GM23248 (cell line): Measurements from ENCODE around the gene HAPLN2. TPM values are rescaled to one million over a fixed set of nuclear protein-coding genes. Genes with fewer than 3 reads are reported as not detected.

Experiments used
- DNase-seq: peaks from one replicate; pipeline ENCODE4 v3.0.0-alpha.2; 2015
- H2AFZ ChIP-seq: fragments of 200-600 bp; sonication (generic); 2 replicates; pipeline ENCODE4 v1.6.1; 2016; ENCODE audit warnings: antibody characterized with exemption
- H3F3A ChIP-seq: fragments of 200-600 bp; sonication (generic); 2 replicates; pipeline ENCODE4 v1.6.1; 2016; ENCODE audit warnings: mild to moderate bottlenecking, antibody characterized with exemption, mixed run types; ENCODE audit not compliant: insufficient read depth
- H3K27ac ChIP-seq: fragments of 200-600 bp; sonication (generic); 2 replicates; pipeline ENCODE4 v1.5.1; 2016; ENCODE audit warnings: mild to moderate bottlenecking
- H3K27me3 ChIP-seq: fragments of 200-600 bp; sonication (generic); replicated peaks from 2 replicates; pipeline ENCODE4 v1.6.1; 2016; ENCODE audit warnings: mild to moderate bottlenecking; ENCODE audit not compliant: insufficient read depth
- H3K36me3 ChIP-seq: fragments of 200-600 bp; sonication (generic); 2 replicates; pipeline ENCODE4 v1.6.1; 2016; ENCODE audit warnings: low read depth, mild to moderate bottlenecking
- H3K4me1 ChIP-seq: fragments of 200-600 bp; sonication (generic); 2 replicates; pipeline ENCODE4 v1.6.1; 2016; ENCODE audit warnings: mild to moderate bottlenecking; ENCODE audit not compliant: insufficient read depth
- H3K4me2 ChIP-seq: fragments of 200-600 bp; sonication (generic); one replicate; pipeline ENCODE4 v1.6.1; 2016; ENCODE audit warnings: mild to moderate bottlenecking; ENCODE audit not compliant: unreplicated experiment
- H3K4me3 ChIP-seq: fragments of 200-600 bp; sonication (generic); 2 replicates; pipeline ENCODE4 v1.5.1; 2016; ENCODE audit warnings: mild to moderate bottlenecking
- H3K79me2 ChIP-seq: fragments of 200-600 bp; sonication (generic); 2 replicates; pipeline ENCODE4 v1.6.1; 2016; ENCODE audit warnings: mild to moderate bottlenecking; ENCODE audit not compliant: insufficient read depth
- H3K9ac ChIP-seq: fragments of 200-600 bp; sonication (generic); 2 replicates; pipeline ENCODE4 v1.6.1; 2016; ENCODE audit warnings: mild to moderate bottlenecking
- H3K9me2 ChIP-seq: fragments of 200-600 bp; sonication (generic); 2 replicates; pipeline ENCODE4 v1.6.1; 2016; ENCODE audit warnings: mixed run types, mild to moderate bottlenecking, moderate library complexity; ENCODE audit not compliant: insufficient read depth
- H3K9me3 ChIP-seq: fragments of 200-600 bp; sonication (generic); one replicate; pipeline ENCODE4 v1.6.1; 2017; ENCODE audit warnings: low read depth
- H4K20me1 ChIP-seq: fragments of 200-600 bp; sonication (generic); 2 replicates; pipeline ENCODE4 v1.6.0; 2016; ENCODE audit not compliant: insufficient read depth
- EZH2 ChIP-seq: fragments of 200-600 bp; sonication (generic); IDR thresholded peaks from 2 replicates; pipeline ENCODE4 v1.6.1; 2018; ENCODE audit warnings: antibody characterized with exemption, mild to moderate bottlenecking; ENCODE audit not compliant: insufficient read depth, poor library complexity, severe bottlenecking
- EZH2phosphoT487 ChIP-seq: fragments of 200-600 bp; sonication (generic); IDR thresholded peaks from 2 replicates; pipeline ENCODE4 v1.6.1; 2018; ENCODE audit warnings: antibody characterized with exemption, moderate library complexity, mild to moderate bottlenecking, low read depth; ENCODE audit not compliant: insufficient read depth
- WGBS, 2 experiments: methylation state at CpG; one replicate each; pipeline ENCODE4 v1.1.6; 2015 to 2017; ENCODE audit warnings: low lambda C conversion rate in 2 of 2, low coverage in 1 of 2; ENCODE audit errors: missing lambda C conversion rate in 2 of 2; 5-methylcytosine and 5-hydroxymethylcytosine counted together
- in situ Hi-C: fragments of 300-500 bp; cut with MboI; formaldehyde crosslinking; loops from 2 replicates; pipeline ENCODE4 v1.15.0; 2020
- polyA plus RNA-seq: library from polyadenylated mRNA; unstranded; fragments of >200 nt; fragmentation: Nextera tagmentation; extraction: Ambion mirVana; gene quantifications from 2 replicates; pipeline ENCODE4 v1.2.1, GENCODE V29; 2016
- total RNA-seq: library from RNA; depleted of rRNA; stranded (reverse); fragments of >200 nt; shearing (Covaris generic); gene quantifications from 2 replicates; pipeline ENCODE4 v1.2.3, GENCODE V29; 2014

The HAPLN2 gene
- total and polyA plus RNA-seq, 2 experiments from 2014 or later = not detected

DNA sequence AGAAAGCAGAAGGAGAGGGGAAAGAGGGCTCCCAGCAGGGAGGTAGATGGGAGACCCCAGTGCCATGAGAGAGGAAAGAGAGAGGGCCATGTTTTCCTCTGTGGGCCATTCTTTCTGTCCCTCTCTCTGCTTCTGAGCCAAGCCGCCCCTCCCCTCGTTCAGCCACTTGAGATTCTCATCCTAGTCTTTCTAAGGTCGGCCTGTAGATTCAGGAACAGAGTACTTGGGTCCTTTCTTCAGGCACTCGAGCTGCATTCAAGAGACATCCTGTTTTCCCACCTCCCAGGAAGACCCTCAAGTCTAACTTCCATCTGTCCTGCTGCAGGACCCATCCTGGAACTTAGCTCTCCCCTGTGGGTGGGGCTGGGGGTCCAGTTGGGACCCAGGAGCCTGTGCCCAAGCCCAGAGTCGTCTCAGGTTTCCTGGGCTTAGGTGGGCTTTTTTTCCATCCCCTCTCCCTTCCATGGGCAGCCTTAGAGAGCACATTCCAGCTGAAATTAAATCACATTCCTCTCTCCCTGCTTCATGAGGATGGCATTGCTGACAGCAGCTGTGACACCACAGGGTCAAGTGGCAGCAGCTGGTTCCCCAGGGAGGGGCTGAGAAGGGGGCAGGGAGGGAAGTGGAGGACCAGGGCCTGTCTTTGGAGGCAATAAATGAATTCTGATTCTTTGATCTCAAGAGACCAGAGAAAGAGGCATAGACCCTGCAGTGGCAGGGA, 45.0 kb downstream of the HAPLN2 start:
- in situ Hi-C loops = no loop called here
- no peaks in the 10 kb centered on the region for H3K9me3 ChIP-seq
- no peak overlapping the region for H3K4me3 ChIP-seq
- TF ChIP-seq EZH2phosphoT487 (no peak), EZH2 (no peak)
- 74 to 81% methylated on average over 5 of the region's 5 CpGs for WGBS, 2 experiments
- no peak overlapping the region for H3K27ac ChIP-seq
- H3F3A ChIP-seq = peaks cover 25% of the 10 kb centered on the region
- H3K79me2 ChIP-seq = no peaks in the 10 kb centered on the region
- no peak overlapping the region for H3K4me2 ChIP-seq
- no peak overlapping the region for H3K9ac ChIP-seq
- no peaks in the 10 kb centered on the region for H4K20me1 ChIP-seq
- peaks cover 53% of the 10 kb centered on the region for H3K4me1 ChIP-seq
- no peaks in the 10 kb centered on the region for H3K27me3 ChIP-seq
- H2AFZ ChIP-seq = no peak overlapping the region
- DNase-seq = peak; percentile 32
- H3K9me2 ChIP-seq = no peaks in the 10 kb centered on the region
- H3K36me3 ChIP-seq = no peaks in the 10 kb centered on the region

DNA sequence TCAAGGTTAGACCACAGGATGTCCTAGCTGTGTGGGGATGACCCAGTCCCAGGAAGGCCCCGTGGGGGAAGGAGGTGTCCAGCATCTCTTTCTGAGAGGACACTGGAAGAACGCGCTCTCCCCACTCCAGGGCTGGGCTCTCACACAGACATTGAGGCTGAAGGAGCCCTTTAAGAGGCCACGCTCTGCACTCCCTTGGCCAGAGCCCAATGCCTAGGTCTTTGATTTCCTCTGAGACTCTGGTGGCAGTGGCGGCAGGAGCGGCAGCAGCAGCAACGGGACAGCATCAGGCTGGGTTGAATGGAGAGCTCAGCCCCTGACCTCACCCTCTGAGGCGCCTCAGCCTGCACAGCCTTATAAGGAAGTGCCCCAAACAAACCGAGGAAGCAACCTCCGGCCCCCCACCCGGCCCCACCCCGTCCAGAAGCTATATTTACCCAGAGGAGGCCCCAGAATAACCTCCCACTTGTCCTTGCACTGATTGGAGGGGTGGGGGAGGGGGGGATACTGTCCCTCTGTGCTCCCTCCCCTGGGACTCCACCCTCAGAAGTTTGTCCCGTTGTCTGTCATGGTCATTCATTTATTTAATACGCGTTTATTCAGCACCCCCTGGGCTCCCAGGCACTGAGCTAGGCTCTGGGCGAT, 45.7 kb downstream of the HAPLN2 start:
- Histone ChIP-seq H3K9me2 (no peaks in the 10 kb centered on the region), H3K79me2 (no peaks in the 10 kb centered on the region), H3K4me1 (peaks cover 46% of the 10 kb centered on the region), H3K9ac (no peak overlapping the region), H3K4me3 (no peak overlapping the region), H3K9me3 (no peaks in the 10 kb centered on the region), H3F3A (peaks cover 19% of the 10 kb centered on the region), H2AFZ (no peak overlapping the region), H3K27ac (no peak overlapping the region), H3K36me3 (no peaks in the 10 kb centered on the region), H4K20me1 (no peaks in the 10 kb centered on the region), H3K4me2 (peak overlapping the region; percentile 8), H3K27me3 (no peaks in the 10 kb centered on the region)
- in situ Hi-C loops = no loop called here
- TF ChIP-seq EZH2 = no peak
- no peak for TF ChIP-seq EZH2phosphoT487
- peak; percentile 22 for DNase-seq
- WGBS, 2 experiments = 68 to 78% methylated on average over 12 to 16 of the region's 16 CpGs

DNA sequence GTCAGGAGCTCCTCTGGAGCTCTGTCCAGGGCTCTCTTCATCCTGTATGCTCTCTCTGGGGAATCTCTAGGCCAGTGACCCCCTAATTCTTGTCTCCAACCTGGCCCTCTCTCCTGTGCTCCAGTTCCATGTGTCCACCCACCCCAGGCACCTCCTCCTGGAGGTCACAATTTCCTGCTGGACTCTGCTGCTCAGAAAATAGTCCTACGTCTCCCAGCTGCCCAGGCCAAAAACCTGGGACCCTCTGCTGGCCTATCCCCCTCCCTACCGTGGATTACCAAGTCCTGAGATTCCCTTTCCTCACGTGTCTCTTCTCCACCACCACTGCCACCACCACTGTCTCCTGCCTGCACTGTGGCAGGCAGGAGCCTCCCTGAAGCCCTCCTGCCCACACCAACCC, 46.3 kb downstream of the HAPLN2 start:
- no peak overlapping the region for H3K9ac ChIP-seq
- 75 to 83% methylated on average over 3 of the region's 3 CpGs for WGBS, 2 experiments

DNA sequence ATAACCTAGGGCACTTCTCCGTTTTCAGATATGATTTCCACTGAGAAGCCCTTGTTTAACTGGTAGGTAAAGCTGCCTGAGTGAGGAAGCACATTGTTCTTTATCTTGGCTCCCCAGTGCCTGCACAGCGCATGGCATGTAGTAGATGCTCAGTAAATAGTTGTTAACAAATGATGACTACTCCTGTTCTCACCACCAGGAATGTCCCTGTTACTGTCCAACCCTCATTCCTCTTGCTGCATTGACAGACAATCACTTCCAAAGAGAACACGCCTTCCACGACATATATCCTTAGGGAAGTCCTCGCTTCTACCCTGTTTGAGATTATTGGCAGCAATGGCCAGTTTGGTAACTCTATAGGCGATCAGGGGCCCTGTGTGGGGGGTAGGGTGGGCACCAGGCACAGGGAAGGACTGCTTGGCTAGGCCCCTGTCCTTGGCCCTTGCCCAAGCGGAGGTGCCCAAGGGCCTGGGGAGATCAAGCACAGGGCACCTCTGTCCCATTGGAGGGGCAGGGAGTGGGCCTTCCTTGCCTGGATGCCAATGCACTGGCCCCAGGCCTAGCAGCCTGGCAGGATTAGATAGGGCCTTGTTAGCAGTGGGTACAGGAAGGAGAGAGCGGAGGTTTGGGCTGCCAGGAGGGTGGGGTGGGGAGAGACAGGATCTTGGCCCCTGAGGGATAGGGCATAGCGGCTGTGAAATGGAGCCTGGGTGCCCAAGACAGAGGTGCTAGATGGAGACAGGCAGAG, 47.8 kb downstream of the HAPLN2 start:
- H3K27me3 ChIP-seq = no peaks in the 10 kb centered on the region
- no peaks in the 10 kb centered on the region for H3K36me3 ChIP-seq
- H4K20me1 ChIP-seq = no peaks in the 10 kb centered on the region
- no peak overlapping the region for H3K4me2 ChIP-seq
- in situ Hi-C loops = no loop called here
- H3K27ac ChIP-seq = no peak overlapping the region
- no peak overlapping the region for H2AFZ ChIP-seq
- no peak for TF ChIP-seq EZH2
- no peak for TF ChIP-seq EZH2phosphoT487
- H3K9me3 ChIP-seq = no peaks in the 10 kb centered on the region
- no peak overlapping the region for H3K9ac ChIP-seq
- peak; percentile 24 for DNase-seq
- H3K79me2 ChIP-seq = no peaks in the 10 kb centered on the region
- WGBS, 2 experiments = 94 to 99% methylated on average over 9 of the region's 9 CpGs
- H3K4me1 ChIP-seq = peaks cover 29% of the 10 kb centered on the region
- H3K9me2 ChIP-seq = no peaks in the 10 kb centered on the region
- peaks cover 8% of the 10 kb centered on the region for H3F3A ChIP-seq
- H3K4me3 ChIP-seq = no peak overlapping the region

More for the DNA sequence above, 46.3 kb downstream of the HAPLN2 start:
- Histone ChIP-seq H3K27me3 (no peaks in the 10 kb centered on the region), H4K20me1 (no peaks in the 10 kb centered on the region), H3K4me2 (no peak overlapping the region), H3K9me2 (no peaks in the 10 kb centered on the region), H3K79me2 (no peaks in the 10 kb centered on the region), H3K9me3 (no peaks in the 10 kb centered on the region), H3K27ac (no peak overlapping the region), H3K4me3 (no peak overlapping the region), H3K36me3 (no peaks in the 10 kb centered on the region), H3K4me1 (peaks cover 44% of the 10 kb centered on the region), H2AFZ (no peak overlapping the region), H3F3A (peaks cover 17% of the 10 kb centered on the region)
- TF ChIP-seq EZH2phosphoT487 = no peak
- TF ChIP-seq EZH2 = no peak
- DNase-seq = no peak
- in situ Hi-C loops = no loop called here
